Left hindlimb (tissue), 1 donor: ENCODE results near the gene C20orf96.
"Not testable (repeated sequence)": the region's sequence is repeated elsewhere in the genome, so short reads cannot be mapped to it uniquely, and the experiment has no call there.

ENCODE experiments used
- DNase-seq: peaks from one replicate; pipeline ENCODE4 v3.0.0-alpha.2; 2018

The C20orf96 gene

GRCh38 chr20:278607-279571 is 11.7 kb downstream of the C20orf96 start:
- DNase-seq, result peak; percentile 62

GRCh38 chr20:278181-278580 is 12.4 kb downstream of the C20orf96 start:
- DNase-seq, result no peak

- no peak for DNase-seq
Measured at GRCh38 chr20:277496-277781, 13.1 kb downstream of the C20orf96 start.

- DNase-seq, result no peak
Measured at GRCh38 chr20:276620-277495, 13.7 kb downstream of the C20orf96 start.

- DNase-seq, result no peak
Measured at GRCh38 chr20:275791-276190, 14.8 kb downstream of the C20orf96 start.

- no peak for DNase-seq
Measured at GRCh38 chr20:273884-274283, 16.7 kb downstream of the C20orf96 start.

- no peak for DNase-seq
Measured at GRCh38 chr20:272718-273117, 17.8 kb downstream of the C20orf96 start.

GRCh38 chr20:271528-271927 is 19.0 kb downstream of the C20orf96 start:
- no peak for DNase-seq

GRCh38 chr20:271069-271468 is 19.5 kb downstream of the C20orf96 start:
- DNase-seq, result no peak

GRCh38 chr20:270517-270916 is 20.0 kb downstream of the C20orf96 start:
- no peak for DNase-seq

- peak; percentile 90 for DNase-seq
Measured at GRCh38 chr20:266596-267562, 23.7 kb downstream of the C20orf96 start.

GRCh38 chr20:263701-264100 is 26.8 kb downstream of the C20orf96 start:
- DNase-seq, result no peak

- DNase-seq, result no peak
Measured at GRCh38 chr20:259981-260380, 30.6 kb downstream of the C20orf96 start.

- DNase-seq, result no peak
Measured at GRCh38 chr20:258963-259362, 31.6 kb downstream of the C20orf96 start.

- DNase-seq, result no peak
Measured at GRCh38 chr20:258269-258858, 32.2 kb downstream of the C20orf96 start.

GRCh38 chr20:257419-257818 is 33.1 kb downstream of the C20orf96 start, which contains the start of gene DEFB132:
TSS of gene DEFB132 (plus strand) at chr20:257724. CDS start at chr20:257779, 55 bp downstream.
- DNase-seq, result no peak

GRCh38 chr20:253447-253846 is 37.1 kb downstream of the C20orf96 start:
- not testable (repeated sequence) for DNase-seq

GRCh38 chr20:252801-253200 is 37.7 kb downstream of the C20orf96 start:
- DNase-seq, result no peak

GRCh38 chr20:251354-251753 is 39.2 kb downstream of the C20orf96 start:
- DNase-seq, result no peak

GRCh38 chr20:242905-243304 is 47.6 kb downstream of the C20orf96 start:
- DNase-seq, result no peak

- DNase-seq, result no peak
Measured at GRCh38 chr20:237929-238328, 52.6 kb downstream of the C20orf96 start.

- no peak for DNase-seq
Measured at GRCh38 chr20:237489-237888, 53.1 kb downstream of the C20orf96 start.
